GM19238 (cell line): ENCODE measurements around the gene ETS1.

Experiments
- DNase-seq: peaks from one replicate; pipeline ENCODE4 v3.0.0; 2011; ENCODE audit warnings: low spot score; ENCODE audit not compliant: insufficient read length

The ETS1 gene

DNA sequence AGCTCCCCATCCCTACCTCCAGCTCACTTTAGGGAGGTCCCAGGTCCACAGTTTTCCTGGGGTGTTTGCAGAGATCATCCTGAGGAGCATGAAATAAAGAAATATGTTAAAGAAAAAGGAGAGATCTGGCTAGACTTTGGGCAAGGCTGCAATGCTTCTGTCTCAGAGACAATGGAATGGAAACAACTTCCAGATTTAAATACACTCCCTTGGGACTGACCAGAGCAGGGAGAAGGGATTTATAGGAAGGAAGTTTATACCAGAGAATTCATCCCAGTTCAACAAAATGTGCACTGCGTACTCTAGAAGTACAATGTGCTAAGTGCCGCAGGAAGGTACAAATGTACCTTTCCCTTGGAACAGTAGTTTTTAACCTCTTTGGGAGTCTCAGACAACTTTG lies 40.4 kb downstream of the ETS1 start:
- DNase-seq: no peak

DNA sequence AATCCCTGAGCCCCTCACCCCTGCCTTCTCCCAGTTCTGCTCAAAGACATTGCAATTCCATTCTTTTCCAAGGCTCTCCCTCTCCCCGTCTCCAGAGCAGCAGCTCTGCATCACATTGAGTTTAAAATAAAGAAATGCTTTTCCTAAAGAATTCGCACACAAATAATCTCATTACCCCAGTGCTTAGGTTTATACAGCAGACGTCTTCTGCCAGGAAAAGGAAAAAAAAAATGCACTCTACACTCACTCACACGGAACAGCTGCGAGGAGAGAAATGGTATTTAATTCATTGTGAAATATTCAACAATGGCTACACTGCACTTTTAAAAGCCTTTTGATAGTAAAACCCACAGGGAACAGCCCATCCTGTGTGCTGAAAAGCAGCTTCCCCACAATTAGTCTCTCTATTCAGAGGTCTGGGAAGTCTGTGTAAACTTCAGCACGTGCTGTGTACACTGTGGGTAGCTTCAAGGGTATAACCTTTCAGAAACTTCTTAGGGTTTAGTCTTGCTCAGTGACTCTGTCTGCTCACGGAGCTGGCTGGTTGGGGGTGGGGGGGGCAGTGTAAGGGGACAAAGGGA lies 42.8 kb downstream of the ETS1 start:
- DNase-seq: no peak

DNA sequence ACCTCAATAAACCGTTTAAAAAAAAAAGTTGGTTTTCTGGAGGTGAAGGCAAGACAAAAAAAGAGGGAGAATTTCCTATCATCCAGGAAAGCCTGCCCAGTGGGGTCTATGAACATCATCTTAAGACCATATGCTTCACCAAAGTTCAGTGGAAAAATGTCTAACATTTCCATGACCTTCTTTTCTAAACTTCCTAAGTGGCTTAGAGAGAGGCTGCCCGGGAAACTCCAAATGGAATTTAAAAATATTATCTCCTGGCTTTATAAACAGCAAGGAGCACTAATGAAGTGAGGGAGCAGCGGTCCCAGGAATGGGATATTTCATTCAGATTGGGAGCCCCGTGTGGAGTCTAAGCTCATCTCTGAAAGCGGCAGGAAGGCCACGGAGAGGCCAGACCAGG lies 46.9 kb downstream of the ETS1 start:
- DNase-seq: no peak

DNA sequence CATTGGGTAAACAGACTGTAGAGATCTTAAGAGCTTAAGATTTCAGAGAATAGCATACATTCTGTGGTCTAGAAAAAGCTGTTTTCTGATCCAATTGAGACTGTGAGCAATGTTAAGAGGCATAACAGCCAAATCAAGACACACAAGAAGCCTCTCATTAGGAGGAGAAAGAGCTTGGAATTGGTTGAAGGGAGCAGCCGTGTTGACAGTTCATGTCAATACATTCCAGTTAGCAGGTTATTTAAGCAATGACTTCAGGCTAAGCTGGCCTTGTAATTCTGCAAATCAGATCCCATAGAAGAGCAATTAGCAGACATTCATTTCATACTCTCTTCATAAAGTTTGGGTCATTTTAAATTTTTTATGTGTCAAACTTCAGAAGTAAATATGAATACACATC lies 50.9 kb downstream of the ETS1 start:
- no peak for DNase-seq

DNA sequence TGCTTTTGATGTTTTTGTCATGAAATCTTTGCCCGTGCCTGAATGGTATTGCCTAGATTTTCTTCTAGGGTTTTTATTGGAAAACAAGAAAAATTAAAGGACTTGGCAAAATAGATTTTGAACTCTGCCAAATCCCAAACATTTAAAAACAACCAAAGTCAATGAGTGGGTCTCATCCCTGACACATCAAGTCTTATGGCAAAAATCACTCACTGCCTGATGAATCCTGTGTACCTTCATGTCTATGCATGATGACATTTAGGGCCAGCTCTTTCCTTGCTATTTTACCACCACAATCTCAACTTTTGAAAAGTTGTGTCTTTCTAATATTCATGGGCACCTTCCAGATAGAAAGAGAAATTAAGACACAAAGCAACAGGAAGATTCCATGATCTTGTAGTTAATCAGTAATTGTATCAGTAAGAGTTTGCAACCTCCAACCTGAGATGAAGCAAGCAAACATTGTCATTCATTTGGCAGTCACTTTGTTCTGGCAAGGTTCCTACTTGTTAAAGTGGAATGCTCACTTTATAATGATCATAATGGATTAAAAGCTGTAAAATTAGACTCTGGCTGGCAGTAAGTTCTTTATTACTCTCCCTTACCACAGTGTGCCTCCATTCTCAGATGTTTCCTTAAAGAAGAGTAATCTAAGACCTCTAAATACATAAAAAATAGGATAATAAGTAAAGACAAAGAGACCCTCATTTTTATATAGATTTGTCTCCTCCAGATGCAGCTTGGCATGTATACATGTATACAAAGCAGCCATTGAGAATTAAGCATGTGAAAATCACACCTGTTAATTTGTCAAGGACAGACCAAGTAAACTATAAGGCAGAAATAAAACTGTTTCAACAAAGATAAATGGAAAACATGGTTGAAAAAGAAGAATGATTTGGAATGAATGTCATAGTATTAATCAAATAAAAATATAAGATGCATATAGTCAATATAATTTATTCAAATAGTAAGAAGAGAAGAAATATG lies 51.6 kb downstream of the ETS1 start:
- DNase-seq: no peak

DNA sequence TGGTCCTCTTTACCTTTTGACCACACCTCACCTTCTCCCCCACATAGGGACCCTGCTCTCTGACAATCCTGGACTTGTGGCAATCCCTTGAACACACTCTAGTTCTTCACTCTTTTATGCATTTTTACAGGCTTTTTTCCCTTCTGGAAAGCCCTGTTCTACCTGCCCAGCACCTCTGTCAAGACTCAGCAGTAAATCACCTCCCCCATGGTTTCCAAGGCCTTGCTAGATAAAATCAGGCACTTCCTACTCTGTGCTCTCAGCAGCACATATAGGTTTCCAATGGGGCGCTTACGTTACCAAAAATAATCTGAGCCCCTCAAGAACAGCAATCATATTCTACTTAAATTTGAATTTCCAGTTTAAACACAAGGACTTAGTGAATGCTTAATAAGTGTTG lies 53.9 kb downstream of the ETS1 start:
- DNase-seq: no peak

DNA sequence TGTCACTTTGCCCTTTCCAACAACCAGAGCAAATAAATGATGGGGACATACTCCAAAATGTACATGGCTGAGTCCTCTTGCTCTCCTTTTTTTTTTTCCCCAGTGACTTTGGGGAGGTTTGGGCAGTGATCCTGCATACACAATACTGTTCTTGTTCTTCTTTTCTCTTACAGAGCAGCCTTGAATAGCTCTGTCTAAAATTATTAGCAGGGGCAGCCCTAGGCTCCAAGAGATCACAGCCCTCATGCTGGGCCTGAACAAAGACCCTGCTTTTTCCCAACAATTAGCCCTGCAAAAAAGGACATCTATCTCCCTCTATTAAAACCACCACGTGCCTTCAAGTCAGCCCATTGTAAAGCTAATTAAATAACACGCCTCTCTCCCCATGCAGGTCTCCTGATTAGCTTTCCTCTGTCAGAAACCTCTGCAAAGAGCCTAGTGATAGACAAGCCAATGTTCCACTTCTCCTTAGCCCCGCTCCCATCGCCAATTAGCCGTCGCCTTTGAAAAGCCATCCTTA lies 54.7 kb downstream of the ETS1 start:
- DNase-seq: no peak

DNA sequence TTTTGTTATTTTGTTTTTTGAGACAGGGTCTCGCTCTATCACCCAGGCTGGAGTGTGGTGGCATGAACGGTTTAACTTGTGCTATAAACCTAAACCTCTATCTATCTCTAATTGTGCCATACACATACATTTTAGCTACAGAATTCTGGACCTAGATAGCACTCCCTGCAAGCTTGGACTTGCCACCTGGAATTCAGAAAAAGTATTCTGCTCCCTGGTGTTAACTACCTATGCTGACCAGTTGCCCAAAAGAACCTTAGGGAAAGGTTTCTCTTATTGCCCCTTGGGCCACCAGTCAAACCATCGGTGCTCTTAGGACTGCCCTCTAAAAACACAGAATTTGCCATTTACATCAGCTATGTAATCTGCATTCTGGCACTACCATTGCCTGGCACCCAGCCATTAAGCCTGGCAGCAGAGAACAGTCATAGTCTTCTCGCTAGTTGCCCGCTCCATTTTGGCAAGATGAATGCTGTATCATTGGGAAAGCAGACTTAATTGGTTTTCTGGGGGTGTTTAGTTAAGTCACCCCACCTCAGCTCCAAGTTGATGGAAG lies 55.3 kb downstream of the ETS1 start:
- no peak for DNase-seq

DNA sequence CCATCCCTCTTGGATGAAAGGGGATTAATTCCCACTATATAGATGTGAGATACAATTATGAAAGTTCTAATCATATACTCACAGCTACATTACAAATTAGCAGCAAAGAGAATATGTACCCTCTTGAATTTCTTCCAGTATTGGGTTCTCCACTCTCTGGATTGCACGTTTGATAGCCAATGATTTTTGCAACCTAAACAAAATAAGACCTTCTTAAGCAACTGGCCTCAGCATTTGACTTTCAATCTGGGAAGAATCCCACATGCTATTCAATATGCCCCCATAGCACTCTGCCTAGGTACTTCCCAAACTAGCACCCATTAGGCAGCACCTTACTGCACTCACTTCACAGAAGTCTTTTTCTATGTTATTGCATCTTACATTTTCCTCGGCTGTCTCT lies 55.8 kb downstream of the ETS1 start:
- DNase-seq: no peak

DNA sequence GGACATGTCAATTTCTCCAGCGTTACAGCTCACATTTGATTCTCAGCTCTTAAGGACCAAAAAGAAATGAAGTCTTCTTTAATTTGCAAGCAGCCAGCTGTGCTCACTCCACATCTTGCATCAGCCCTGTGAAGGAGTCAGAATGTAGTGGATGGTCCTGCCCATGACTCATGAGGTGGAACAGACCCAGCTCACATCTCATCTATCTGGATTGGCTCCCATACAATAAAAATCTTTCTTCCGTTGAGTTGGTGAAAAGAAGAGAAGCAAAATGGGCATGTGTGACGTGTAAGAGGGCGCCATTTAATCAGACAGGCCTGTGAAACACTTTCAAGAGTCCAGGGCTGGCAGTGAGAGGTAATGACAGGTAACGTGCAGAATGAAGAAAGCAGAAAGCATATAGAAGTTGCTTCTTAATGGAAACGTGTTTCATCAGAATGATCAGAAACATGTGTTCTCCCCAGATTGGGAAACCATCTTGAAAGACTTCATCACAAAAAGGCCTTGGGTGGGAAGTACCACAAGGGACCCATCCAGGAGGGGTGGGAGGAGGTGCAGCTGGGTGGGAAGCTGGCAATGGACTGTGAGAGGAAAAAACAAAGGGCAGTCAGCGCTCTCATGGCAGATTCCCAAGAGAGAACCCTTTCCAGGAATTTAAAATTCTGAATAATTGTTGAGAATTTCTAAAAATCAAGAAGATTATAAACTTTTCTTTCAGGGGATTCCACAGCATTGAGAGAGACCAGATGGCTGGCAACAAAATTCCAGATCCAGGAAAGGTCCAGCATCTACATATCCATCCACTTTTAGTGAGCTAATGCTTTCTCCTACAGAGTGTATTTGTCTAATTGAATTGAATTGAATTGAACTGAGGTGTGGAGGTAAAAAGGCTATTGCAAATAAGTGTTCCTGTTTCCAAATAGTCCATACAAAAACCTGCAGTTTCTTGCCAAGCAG lies 57.0 kb downstream of the ETS1 start:
- DNase-seq: no peak

DNA sequence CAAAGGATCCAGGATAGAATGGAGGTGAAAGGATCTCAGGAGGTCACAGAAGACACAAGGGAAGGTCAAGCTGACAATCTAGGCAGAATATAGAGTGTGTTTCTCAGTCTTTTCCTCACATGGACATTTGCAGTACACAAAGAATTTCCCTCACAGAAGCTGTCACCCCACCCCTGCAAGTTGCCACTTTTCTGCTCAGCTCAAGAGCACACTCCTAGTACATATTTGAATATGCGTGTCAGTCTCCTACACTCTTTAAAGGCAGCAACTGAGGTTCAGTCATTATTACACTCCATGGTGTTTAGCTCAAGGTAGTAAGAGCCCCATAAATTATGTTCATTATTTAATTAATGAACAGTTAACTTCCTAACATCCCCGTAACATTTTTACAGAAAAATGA lies 59.1 kb downstream of the ETS1 start:
- DNase-seq: no peak

DNA sequence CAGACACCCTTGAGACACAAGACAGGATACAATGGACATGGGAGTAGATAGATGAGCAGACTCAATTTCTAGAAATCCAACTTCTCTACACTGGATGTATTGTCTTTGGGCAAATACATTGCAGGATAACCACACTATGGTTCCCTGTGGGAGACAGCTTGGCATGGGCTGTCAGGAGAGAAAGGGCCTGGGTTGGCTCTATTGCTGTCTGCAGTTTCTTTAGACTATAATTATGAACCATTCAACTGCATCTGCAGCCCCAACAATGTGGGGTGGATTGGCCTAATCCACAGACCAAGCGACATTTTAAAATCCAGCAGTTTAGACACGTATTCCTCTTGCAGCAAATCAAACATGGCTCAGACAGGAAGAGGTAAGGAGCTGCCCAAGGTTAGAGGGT lies 60.3 kb downstream of the ETS1 start:
- no peak for DNase-seq

DNA sequence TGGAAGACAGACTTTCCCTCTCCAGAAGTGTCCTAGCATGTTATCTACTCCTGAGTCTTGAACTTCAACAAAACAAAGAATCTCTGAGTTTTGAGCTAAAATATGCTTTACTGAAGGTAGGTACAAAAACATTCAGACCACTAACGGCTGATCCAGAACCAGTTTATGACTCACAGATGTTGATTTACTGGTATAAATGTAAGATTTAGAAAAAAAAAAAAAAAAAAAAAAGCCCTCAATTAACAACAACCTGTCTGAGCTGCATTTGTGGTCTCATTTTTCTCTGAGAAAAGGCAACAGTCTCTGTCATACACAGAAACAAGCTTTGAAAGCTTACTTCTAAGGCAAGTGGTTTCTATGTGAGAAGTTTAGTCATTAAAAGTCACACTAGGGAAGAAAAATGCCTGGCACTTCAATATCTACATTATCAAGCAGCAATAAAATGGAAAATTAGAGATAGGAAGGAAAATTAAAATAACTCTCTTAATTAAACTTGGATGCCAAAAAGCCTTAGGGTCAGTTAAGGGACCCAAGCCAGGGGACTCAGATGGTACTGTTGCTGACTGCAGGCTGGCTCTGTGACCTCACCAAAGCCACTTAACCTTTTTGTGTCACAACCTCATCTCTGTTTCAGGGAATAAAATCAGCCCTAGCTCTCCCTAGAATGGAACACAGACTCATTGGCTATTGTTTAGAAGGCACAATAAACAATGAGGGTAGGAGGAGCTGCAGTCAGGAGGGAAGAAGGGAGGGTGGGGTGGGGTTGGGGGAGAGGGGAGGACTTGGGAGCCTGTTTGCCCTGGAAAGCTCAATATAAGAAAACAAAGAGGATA lies 61.7 kb downstream of the ETS1 start:
- no peak for DNase-seq

DNA sequence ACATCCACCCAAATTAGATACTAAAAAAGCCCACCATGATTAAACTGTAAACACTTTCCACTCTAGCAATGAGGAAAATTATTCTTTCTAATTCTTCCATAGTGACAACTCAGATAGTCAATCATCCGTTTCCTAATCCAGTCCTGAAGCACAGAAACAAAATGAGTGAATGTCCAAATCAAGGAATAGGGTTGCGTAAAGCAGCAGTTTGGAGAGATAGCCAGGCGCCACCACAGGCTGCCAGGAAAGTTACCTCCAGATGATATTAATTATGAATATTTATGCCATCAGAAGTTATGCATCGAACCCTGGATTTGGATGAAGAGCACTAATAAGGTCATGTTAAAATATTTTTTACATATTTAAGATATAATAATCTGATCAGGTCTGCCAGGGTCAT lies 63.2 kb downstream of the ETS1 start:
- no peak for DNase-seq

DNA sequence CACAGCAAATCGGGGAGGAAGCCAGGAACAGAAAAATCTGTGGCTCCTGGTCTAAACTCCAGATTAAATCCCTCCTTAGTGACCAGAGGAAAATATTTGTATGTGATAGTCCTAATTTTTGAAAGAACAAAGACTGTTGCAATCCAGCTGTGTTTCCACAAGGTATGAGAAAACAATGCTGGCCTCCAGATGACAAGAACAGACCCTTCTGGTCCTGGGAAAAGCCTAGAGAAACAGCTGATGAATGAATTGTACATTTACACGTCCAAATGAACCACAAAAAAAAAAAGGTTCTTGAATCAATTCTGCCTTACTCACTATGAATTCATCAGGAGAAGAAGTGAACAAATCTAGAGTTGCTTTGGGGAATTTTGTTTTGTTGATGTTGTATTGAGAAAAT lies 63.7 kb downstream of the ETS1 start:
- no peak for DNase-seq

DNA sequence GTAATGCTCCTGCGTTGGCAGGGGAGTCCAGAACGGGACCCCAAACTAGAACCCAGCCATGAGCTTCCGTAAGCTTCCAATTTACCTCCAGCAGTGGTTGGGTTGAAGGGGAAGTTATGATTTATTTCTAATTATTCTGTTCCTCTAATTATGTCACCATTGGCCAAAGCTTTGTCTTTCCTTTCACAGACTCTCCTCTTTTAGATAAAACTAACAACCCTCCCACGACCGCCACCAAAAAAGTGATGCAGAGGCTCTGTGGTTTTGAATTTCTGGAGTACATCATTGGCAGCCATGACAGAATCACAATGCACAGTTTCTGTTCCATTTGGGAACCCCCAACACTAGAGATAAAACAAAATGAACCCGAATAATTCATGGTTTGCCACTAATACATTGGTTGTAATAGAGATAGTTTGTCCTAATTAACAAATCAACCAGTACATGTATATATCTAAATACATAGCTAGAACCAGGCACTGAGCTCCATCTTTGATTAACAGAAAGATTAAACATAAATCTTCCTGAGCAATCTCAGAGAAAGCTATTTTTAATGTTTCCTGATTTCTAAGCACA lies 64.3 kb downstream of the ETS1 start:
- no peak for DNase-seq

DNA sequence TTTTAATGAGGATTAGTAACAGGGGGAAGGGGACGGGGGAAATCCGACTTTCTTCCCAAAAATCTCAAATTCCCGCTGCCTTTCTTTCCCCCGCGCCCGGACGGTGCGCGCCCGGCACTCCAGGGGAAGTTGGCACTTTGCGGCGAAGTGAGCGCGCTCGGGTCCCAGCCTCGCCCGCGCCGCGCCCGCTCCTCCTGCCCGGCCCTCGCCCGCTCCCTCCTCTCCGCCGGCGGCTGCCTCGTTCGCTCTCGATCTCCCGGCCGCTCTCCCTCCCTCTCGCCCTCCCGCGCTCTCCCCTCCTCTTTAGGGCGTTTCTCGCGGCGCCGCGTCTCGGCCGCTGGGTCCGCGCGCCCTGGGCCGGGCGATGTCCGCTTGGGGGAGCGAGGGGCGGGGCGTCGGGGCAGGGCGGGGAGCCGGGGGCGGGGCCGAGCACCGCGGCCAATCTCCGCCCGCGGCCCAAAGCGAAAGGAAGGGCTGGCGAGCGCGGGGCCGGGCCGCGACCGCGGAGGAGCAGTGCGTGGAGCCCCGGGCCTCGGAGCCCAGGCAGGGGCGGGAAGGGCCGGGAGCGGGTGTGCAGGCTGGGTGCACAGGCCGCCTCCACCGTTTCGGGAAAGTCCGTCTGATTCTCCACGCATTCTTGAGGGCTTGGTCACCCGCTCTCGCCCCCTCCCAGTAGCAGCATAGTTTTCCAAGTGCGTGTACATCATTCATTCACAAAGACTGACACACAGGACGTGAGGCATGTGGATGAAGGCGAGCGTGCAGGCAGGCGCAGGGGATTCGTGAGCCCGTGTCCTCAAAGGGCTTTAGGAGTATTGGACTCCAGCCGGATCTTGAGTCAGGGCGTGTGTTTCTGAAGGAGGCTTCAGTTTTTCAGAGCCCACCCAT lies 65.1 kb downstream of the ETS1 start:
- DNase-seq: peak; percentile 85

DNA sequence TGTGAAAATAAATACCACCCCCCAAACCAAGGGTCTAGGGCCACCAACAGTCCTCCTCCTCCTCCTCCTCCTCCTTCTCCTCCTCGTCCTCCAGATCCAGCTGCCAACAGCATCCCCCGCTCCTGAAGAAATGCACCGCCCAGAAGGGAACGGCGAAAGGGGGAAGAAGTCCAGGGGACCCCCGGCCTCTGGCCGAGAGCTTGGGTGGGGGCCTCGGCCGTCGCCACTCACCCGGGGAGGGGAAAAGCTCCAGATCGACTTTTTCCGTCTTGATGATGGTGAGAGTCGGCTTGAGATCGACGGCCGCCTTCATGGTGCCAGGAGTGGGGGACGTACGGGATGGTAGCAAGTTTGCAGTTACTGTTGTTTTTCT lies 65.7 kb downstream of the ETS1 start:
- peak; percentile 15 for DNase-seq
